HL-60 (cell line): ENCODE results near the gene IL4.

Experiments used
- DNase-seq, 2 experiments: peaks; one replicate each; pipeline ENCODE4 v3.0.0-alpha.2; 2010 to 2020; ENCODE audit warnings: low read depth in 1 of 2, low spot score in 1 of 2
- H3K27ac ChIP-seq: fragments of 250-450 bp; sonication (Bioruptor Pico); replicated peaks from 2 replicates; pipeline ENCODE4 v1.5.1; 2020; ENCODE audit warnings: mild to moderate bottlenecking, moderate library complexity
- H3K27me3 ChIP-seq: fragments of 250-450 bp; sonication (Bioruptor Pico); 2 replicates; pipeline ENCODE4 v1.5.1; 2021; ENCODE audit warnings: mild to moderate bottlenecking, moderate library complexity; ENCODE audit not compliant: insufficient read depth, poor library complexity, severe bottlenecking
- H3K4me3 ChIP-seq: replicated peaks from 2 replicates; pipeline ENCODE4 v1.5.1; 2011; ENCODE audit warnings: mild to moderate bottlenecking, control low read depth, low read length; ENCODE audit not compliant: insufficient read depth
- GABPA ChIP-seq: IDR thresholded peaks from 2 replicates; pipeline ENCODE4 v1.6.1; 2012; ENCODE audit warnings: low read depth
- POLR2AphosphoS5 ChIP-seq: IDR thresholded peaks from 2 replicates; pipeline ENCODE4 v1.6.1; 2012; ENCODE audit warnings: low read depth
- SPI1 ChIP-seq: IDR thresholded peaks from 2 replicates; pipeline ENCODE4 v1.6.1; 2012; ENCODE audit warnings: low read depth, mild to moderate bottlenecking, borderline replicate concordance
- TF ChIP-seq, protein P1 (sequence below): IDR thresholded peaks from one replicate; pipeline ENCODE4 v1.5.1; 2011; ENCODE audit warnings: low read length, control low read depth, inconsistent platforms; ENCODE audit not compliant: insufficient read depth
- TF ChIP-seq, protein P2 (sequence below): IDR thresholded peaks from 2 replicates; pipeline ENCODE4 v1.6.1; 2012; ENCODE audit warnings: low read depth; ENCODE audit not compliant: insufficient replicate concordance

The IL4 gene

DNA sequence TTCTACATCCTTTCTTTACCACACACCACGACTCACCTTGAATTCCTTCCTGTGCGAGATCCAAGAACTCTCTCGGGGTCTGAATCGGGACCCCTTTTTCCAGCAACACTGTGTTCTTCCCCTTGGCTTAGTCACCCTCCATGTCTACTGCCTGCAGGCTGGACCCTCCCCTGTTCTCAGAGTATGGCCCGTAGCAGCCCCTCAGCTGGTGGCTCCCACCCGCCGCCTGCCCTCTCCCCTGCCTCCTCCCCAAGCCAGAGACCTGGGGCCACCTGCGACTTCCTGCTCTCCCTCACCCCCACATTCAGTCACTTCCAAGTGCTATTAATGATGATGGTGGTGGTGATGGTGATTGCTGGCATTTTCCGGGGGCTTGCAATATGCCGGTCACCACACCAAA, 6.5 kb upstream of the IL4 start:
- no peaks in the 10 kb centered on the region for H3K27me3 ChIP-seq
- DNase-seq = no peak
- no peak overlapping the region for H3K4me3 ChIP-seq
- TF ChIP-seq, protein P1, sequence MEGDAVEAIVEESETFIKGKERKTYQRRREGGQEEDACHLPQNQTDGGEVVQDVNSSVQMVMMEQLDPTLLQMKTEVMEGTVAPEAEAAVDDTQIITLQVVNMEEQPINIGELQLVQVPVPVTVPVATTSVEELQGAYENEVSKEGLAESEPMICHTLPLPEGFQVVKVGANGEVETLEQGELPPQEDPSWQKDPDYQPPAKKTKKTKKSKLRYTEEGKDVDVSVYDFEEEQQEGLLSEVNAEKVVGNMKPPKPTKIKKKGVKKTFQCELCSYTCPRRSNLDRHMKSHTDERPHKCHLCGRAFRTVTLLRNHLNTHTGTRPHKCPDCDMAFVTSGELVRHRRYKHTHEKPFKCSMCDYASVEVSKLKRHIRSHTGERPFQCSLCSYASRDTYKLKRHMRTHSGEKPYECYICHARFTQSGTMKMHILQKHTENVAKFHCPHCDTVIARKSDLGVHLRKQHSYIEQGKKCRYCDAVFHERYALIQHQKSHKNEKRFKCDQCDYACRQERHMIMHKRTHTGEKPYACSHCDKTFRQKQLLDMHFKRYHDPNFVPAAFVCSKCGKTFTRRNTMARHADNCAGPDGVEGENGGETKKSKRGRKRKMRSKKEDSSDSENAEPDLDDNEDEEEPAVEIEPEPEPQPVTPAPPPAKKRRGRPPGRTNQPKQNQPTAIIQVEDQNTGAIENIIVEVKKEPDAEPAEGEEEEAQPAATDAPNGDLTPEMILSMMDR = no peak
- no peak for TF ChIP-seq SPI1
- no peak for TF ChIP-seq POLR2AphosphoS5
- TF ChIP-seq, protein P2, sequence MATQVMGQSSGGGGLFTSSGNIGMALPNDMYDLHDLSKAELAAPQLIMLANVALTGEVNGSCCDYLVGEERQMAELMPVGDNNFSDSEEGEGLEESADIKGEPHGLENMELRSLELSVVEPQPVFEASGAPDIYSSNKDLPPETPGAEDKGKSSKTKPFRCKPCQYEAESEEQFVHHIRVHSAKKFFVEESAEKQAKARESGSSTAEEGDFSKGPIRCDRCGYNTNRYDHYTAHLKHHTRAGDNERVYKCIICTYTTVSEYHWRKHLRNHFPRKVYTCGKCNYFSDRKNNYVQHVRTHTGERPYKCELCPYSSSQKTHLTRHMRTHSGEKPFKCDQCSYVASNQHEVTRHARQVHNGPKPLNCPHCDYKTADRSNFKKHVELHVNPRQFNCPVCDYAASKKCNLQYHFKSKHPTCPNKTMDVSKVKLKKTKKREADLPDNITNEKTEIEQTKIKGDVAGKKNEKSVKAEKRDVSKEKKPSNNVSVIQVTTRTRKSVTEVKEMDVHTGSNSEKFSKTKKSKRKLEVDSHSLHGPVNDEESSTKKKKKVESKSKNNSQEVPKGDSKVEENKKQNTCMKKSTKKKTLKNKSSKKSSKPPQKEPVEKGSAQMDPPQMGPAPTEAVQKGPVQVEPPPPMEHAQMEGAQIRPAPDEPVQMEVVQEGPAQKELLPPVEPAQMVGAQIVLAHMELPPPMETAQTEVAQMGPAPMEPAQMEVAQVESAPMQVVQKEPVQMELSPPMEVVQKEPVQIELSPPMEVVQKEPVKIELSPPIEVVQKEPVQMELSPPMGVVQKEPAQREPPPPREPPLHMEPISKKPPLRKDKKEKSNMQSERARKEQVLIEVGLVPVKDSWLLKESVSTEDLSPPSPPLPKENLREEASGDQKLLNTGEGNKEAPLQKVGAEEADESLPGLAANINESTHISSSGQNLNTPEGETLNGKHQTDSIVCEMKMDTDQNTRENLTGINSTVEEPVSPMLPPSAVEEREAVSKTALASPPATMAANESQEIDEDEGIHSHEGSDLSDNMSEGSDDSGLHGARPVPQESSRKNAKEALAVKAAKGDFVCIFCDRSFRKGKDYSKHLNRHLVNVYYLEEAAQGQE = no peak
- no peak for TF ChIP-seq GABPA
- no peak overlapping the region for H3K27ac ChIP-seq

DNA sequence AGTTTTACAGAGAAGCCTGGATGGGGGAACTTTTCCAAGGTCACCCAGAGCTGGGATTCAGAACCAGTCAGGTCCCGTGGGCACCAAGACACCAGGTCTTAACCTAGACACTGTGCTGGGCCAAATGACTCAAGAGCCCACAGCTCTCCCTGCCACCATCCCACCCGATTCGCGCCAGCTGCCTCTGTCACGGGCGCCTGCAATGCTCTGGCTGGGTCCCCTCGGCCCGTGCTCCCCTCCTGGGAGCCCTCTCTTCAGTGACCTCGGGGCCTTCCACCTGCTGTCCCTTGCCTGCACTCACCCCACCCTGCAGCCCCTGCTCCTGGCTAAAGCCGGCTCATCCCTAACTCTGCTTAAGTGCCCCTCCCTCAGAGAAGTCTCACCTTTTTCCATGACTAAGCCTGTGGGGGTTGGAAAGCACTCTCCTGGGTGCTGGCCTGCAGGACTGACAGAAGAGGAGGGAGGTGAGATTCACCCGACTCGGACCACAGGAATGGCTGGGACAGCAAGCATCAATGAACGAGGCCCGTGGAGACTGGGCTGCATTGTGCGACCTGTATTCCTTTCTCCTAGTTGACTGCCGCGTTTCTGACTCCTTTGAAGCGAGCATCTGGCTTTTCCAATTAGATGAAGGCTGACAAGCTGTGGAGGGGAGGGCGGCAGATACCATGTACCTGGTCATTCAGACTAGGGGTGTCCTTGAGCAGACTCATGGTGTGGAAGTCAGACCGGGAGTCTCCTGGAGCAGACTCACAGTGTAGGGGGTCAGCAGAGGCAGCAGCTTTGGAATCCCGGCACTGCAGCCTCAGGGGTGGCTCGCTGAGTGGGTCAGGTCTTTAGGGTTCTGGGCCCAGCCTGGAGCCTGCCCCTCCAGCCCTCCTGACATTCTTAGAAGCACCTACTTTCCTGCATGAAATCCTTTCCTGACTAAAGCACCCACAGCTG, 5.8 kb upstream of the IL4 start:
- TF ChIP-seq, protein P1 = no peak
- TF ChIP-seq, protein P2 = no peak
- TF ChIP-seq SPI1 (no peak), POLR2AphosphoS5 (no peak), GABPA (no peak)
- no peak for DNase-seq
- Histone ChIP-seq H3K27me3 (no peaks in the 10 kb centered on the region), H3K27ac (no peak overlapping the region), H3K4me3 (no peak overlapping the region)

DNA sequence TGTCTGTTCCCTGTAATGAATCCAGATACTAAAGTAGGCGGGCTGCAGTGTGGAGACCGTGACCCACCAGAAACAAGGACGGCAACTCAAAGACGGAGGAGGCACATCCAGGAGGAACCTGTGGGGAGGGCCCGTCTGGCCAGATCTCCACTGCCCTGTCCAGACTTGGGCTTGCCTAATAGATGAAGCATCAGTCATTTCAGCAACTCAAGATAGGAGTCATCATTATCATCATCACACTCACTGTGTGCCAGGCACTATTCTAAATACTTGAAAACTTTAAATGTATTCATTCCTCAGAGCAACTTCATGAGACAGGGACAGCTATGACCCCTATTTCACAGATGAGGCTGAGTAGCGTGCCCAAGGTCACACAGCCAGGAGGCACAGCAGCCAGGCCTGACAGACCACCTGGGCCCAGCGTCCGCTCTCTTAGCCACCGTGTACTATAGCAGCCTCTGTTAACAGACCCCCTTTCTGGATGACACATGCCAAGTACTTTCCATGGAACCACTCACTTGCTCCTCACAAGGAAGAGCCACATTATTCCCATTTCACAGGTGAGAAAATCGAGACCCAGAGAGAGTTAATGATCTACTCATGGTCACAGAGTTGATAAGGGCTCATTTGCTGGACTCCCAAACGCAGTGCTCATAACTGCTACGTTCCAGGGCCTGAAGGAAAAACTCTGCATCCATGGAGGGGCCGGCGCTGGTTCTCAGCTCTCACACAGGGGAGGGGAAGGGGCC, 4.9 kb upstream of the IL4 start:
- Histone ChIP-seq H3K4me3 (no peak overlapping the region), H3K27me3 (no peaks in the 10 kb centered on the region), H3K27ac (no peak overlapping the region)
- no peak for DNase-seq
- TF ChIP-seq, protein P2 = no peak
- TF ChIP-seq SPI1 (no peak), POLR2AphosphoS5 (no peak), GABPA (no peak)
- TF ChIP-seq, protein P1 = no peak
